NCI-H446 (cell line): Measurements from ENCODE around the gene OR5K4.
A peak's percentile ranks its signal among the peaks of the same experiment; 100 is the strongest.
"Not testable (repeated sequence)": the region's sequence is repeated elsewhere in the genome, so short reads cannot be mapped to it uniquely, and the experiment has no call there.

ENCODE experiments used
- DNase-seq, 2 experiments: peaks; one replicate each; lab custom pipeline; 2025; lab: John Stamatoyannopoulos, UW

The OR5K4 gene

GRCh38 chr3:98371186-98371585 is 17.5 kb downstream of the OR5K4 start:
- no peak for DNase-seq

- no peak for DNase-seq
These were observed 18.2 kb downstream of the OR5K4 start for GRCh38 chr3:98371853-98372252.

GRCh38 chr3:98372445-98372844 is 18.8 kb downstream of the OR5K4 start:
- DNase-seq = no peak

- DNase-seq = no peak
These were observed 23.0 kb downstream of the OR5K4 start for GRCh38 chr3:98376631-98377030.

GRCh38 chr3:98388147-98388546 is 34.5 kb downstream of the OR5K4 start:
- DNase-seq = no peak

- DNase-seq = no peak
These were observed 36.7 kb downstream of the OR5K4 start, which contains the start of gene OR5K3 for GRCh38 chr3:98390366-98390765. Gene OR5K3 (plus strand): TSS chr3:98390666. CDS start chr3:98390666, 0 bp downstream.

- peak in 1 of 2 experiments; percentile 4 for DNase-seq
These were observed 41.4 kb downstream of the OR5K4 start for GRCh38 chr3:98395101-98395500.

- DNase-seq = not testable (repeated sequence)
These were observed 42.8 kb downstream of the OR5K4 start for GRCh38 chr3:98396482-98396881.

- no peak for DNase-seq
These were observed 44.9 kb downstream of the OR5K4 start for GRCh38 chr3:98398513-98398912.

- DNase-seq = no peak
These were observed 48.9 kb downstream of the OR5K4 start for GRCh38 chr3:98402507-98402906.

- DNase-seq = no peak
These were observed 50.4 kb downstream of the OR5K4 start for GRCh38 chr3:98404010-98404409.
